NCI-H1436 (cell line): ENCODE data around the gene ARSA.
"Not testable (repeated sequence)": the region's sequence is repeated elsewhere in the genome, so short reads cannot be mapped to it uniquely, and the experiment has no call there.

Experiments used
- DNase-seq: peaks from one replicate; lab custom pipeline; 2025; lab: John Stamatoyannopoulos, UW

Gene ARSA

DNA sequence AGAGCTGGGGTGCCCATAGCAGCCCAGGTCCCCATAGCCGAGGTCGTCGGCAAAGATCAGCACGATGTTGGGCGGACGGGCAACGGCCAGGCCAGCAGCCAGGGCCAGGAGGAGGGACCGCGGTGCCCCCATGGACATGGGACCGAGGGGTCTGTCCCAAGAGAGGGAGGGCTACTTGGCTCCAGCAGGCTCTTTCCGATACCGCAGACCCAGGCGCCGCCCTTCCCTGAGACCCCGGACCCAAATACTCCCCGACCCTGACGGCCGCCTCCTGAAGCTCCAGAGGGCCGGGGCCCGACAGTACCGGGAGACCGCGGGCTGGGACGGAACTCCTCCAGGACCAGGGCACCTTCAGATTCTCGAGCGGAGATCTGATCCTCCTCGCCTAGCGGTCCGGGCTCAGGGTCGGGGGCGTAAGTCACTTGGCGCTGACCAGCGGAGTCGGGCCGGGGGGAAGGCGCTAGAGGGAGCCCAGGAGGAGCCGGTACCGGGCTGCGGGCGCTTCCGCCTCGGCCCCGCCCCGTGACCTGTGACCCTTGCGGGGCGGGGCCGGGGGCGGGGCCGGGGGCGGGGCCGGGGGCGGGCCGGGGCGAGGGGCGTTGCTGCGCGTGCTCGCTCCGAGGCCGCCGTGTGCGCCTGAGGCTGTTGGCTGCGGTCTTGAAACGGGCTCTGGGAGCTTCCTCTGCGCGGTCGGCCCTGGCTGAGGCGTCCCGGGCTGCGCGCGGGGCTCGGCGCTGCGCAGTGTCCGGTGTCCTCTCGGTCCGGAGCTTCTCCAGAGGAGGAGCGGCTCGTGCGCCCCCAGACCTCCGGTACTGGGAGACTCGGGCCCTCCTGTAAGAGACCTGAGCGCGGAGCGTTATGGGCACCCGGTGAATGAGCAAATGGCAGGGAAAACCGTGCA lies at the start of gene ARSA:
ARSA (minus strand) TSS at position 511 of the 901 bp plus-strand sequence; CDS start at position 138, 373 bp downstream.
- peak; percentile 72 for DNase-seq

DNA sequence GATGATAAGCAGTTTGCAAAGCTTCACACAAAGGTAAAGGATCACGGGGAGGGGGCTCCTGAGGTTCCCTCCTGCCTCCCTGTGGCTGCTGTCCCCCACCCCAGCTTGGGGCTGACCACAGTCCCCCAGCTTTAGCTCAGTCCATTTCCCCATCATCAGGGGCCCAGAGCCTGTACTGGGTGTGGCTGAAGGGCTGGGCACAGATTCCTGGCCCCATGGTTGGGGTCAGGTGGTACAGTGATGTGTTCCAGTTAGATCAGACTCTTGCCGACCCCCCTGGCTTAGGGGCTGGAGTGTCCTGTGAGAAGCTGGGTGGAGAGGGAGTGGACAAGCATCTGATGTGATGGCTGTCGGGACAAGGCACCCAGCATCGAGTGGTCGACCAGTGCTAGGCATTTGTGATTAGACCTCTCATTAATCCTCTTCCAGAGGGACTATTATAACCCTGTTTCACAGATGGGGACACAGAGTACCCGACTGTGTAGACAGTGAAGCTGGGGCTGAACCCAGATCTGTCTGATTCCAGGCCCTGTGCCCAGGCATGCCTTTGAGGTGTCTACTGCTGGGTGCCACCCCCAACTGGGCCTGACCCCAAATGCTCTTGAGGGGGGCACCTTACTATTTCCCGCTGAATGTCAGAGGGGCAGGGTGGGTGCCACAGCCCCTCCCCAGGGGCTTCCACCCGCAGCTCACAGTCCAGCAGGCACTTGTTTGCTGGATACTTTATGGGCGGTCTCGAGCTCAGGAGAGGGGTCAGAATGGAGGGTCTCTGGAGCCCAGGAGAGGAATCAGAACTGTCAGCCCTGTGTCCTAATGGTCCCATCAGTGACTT lies 48.9 kb upstream of the ARSA start:
- no peak for DNase-seq

DNA sequence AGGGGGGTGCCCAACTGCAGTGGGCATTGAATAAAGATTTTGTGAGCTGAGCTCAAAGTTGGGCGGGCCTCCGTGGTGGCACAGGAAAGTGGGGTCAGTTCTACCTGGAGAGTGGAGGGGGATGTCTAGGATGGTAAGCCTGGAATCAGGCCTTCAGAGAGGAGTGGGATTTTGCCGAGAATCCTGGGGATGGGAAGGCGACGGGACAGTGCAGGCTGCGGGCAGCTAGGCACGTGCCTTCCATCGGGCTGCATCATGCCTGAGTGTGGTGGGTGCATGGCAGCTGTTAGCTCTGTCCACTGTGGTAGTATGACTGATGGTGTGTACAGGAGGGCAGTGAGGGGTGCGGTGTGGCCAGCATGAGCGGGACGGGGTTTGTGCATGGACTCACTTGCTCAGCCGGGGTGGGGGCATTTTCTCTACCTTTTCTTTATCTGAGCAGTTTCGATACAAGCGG lies 48.3 kb upstream of the ARSA start:
- no peak for DNase-seq

DNA sequence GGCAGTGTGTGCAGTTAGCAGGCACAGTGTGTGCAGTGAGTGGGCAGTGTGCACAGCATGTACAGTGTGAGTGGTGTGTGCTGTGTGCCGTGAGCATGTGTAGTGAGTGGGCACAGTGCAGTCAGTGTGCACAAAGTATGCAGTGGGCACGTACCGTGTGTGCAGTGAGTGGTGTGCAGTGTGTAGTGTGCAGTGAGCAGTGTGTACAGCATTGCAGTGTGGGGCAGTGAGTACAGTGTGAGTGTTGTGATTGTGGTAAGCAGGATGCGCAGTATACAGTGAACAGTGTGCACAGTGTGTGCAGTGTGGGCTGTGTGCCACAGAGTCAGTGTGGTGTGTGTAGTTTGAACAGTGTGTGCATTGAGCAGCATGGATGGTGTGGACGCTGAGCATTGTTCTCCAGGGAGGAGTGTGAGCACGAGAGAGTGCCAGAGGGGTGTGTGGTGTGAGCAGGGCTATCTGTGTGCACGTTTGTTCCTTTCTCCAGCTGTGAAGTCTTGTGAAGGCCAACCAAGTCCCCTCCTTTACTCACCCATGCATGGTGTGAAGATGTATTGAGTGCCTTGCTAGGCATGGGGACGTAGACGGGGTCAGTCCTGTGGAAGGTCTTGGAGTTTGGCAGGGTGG lies 47.7 kb upstream of the ARSA start:
- DNase-seq: no peak

DNA sequence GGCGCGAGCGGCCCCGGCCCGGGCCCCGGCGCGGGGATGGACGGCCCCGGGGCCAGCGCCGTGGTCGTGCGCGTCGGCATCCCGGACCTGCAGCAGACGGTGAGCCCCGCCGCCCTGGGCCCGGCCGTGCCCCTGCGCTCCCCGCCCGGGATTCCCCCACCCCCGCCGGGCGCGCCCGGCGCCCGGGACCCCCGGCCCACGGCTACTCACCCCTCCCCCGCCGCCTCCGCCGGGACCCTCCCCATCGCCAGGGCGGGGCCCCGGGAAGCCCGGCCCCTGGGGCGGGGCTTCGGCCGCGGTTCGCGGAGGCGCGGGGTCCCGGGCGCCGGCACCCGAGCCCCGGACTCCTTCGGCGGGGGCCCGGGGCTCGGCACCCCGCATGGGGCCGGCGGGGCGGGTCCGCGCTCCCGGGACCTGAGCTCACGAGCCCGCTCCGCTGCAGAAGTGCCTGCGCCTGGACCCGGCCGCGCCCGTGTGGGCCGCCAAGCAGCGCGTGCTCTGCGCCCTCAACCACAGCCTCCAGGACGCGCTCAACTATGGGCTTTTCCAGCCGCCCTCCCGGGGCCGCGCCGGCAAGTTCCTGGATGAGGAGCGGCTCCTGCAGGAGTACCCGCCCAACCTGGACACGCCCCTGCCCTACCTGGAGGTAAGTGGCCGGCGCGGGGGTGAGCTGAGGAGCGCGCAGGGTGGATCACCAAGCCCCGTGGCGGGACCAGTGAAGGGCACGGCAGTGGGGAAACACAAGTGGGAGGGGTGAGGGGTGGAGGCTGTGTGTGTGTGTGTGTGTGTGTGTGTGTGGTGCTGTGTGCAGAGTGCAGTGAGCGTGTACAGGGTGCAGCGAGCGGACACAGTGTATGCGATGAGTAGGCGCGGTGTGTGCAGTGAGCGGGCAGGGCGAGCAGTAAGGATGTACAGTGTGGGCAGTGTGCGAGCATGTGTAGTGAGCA lies 46.9 kb upstream of the ARSA start:
- peak; percentile 21 for DNase-seq

DNA sequence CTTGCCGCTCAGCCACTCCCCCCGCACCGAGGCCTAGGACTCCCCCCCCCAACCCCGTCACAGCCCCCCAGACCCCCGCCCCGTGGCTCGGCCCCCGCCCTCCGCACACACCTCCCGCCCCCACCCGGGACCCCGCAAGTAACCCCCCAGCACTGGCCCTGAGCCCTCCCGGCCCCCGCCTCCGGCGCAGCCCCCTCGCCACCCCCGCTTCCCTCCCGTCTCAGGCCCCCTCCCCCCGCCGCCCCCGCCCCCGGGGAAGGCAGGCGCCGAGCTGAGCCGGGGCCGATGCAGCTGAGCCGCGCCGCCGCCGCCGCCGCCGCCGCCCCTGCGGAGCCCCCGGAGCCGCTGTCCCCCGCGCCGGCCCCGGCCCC lies 46.2 kb upstream of the ARSA start:
- no peak for DNase-seq

DNA sequence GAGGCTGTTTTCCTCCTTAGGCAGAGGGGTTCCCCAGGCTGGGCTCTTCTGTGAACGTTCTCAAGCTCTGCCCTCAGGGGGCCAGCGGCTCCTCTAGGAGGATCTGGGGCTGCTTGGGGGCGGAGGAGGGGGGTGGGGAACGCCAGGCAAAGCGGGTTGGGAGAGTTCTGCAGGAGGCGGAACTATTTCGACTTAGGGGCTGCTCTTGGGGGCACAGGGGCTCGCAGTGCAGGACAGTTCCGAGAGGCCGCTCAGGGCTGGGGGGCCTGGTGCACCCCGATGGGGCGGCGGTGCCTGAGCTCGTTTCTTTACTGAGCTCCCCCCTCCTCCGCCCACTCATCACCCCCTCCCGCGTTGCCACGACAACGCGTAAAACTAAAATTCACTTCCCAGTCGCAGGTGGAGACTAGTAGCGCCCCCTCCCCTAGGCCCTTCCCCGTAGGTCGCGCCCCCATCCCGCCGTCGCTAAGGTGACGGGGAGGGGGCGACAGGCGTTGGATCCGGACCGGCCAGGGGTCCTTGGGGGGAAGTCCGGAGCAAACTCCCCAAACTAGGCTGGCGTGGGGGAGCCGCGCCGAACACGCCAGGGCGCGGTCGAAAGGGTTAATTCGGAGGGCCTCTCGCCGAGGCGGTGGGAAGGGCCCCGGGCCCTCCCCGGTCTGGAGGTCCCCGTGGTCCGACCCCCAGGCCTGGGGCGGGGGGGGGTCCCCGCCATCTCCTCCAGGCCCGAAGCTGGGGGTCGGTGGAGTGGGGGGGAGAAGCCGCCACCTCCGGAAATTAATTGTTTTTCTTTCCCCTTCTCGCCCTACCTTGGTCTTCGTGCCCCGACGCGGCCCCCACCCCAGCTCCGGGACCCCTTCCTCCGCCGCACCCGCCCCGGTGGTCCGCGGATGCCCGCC lies 45.5 kb upstream of the ARSA start:
- DNase-seq: no peak

DNA sequence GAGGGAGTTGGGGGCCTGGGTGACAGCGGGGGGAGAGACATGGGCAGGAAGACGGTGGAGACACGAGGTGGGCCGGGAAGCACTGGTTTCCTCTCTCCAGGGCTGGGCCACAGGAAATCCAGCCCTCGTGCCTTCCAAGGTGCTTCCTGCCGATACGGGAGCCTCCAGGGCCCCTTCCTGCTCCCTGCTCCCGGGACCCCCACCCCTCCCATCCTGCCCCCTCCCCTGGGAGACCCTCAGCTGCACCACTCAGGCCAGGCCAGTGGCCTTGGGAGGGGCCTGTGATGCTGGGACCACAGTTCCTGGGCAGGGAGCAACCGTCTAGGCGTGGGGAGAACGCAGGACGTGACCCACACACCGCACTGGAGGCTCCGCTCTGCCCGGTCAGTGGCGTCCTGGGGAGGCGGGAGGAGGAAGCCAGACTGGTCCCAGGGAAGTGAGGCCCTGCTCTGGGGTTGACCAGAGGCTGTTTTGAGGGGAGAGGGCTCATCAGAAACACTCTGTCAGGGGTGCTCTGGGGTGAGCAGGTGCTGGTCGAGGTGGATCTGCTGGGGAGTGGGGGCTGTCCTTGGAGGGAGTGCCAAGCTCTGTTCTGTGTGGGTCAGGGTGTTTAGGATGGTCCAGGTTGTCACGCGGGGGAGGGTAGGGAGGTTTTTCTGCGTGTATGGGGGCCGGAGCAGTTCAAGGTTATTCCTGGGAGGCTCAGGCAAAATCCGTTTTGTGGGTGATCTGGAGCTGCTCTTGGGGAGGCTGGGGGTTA lies 44.7 kb upstream of the ARSA start, which contains the start of gene SHANK3:
SHANK3 (plus strand) TSS at position 353 of the 760 bp plus-strand sequence.
- DNase-seq: no peak

DNA sequence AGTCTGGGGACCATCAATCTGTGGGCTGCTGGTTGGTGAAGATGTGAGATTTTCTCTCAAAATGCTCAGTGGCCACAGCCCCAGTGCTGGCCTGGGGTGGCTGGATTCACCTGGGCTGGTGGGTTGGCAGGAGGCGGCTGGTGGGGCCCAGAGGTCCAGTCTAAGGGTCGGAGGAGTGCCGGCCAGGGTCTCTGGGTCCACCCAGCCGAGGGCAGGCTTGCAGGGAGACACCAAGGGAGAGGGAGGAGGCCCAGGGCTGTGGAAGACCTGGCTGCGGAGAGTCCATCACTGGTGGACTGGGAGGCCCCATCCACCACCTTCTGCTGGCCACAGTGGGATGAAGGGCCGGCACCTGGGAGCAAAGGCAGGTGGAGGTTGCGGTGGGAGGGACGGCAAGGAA lies 44.1 kb upstream of the ARSA start:
- DNase-seq: no peak

DNA sequence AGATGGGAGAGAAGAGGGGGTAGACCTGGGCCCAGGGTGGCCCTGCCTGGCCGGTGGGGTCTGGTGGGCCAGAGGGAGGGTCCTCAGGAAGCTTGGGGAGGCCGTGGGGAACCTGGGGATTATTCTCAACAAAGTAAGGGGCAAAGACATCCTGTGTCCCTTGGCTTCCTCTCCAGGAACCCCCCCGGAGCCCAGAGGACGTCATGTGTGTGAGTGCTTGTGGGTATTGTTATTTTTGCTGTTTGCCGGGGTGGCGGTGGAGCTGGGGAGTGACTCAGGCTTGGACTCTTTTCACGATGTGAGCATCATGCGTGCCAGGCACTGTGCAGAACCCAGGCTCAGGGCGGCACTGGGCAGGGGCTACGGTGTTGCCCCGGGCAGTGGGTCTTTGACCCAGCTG lies 43.7 kb upstream of the ARSA start:
- no peak for DNase-seq

DNA sequence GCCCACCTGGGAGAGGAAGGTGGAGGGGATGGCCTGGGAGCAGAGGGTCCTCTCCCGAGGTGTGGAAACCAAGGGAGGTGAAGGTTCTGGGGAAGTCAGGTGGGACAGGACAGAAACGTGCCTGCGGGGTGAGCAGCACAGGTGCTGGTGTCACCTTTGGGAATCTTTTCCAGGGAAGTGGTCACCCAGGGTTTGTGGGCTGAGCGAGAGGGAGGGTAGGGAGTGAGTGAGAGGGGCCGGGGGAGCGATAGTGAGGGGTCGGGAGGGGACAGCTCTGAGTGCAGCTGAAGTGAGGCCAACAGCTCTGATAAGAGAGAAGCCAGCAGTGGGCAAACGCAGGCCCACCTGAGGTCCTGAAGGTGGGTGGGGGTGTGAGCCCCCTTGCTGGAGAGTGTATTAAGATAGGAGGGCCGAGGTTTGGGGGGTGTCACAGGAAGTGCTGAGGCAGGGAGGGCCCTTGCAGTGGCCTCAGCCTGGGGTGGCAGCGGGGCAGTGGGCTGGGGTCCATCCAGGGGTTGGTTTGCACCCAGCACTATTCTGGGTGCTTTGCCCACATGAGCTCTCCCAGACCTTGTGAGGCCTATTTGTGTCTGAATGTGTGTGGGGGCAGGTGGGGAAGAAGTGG lies 43.1 kb upstream of the ARSA start:
- DNase-seq: no peak

DNA sequence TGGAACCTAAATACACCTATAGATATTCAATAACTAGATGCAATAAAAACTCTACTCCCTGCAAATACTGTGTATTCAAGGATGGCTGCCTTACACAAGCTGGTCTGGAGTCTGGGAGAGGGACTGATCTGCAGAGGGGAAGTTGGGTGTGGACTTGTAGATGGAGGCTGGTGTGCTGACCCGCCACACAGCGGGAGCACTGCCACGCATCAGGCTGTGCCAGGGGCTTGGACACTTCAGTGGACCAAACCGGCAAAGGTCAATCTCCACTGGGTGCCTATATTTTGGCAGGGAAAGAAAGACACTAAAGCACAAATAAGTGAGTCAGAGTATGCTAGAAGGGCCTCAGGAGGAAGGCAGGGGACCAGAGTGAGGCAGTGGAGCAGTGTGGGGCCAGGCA lies 42.6 kb upstream of the ARSA start:
- DNase-seq: no peak

DNA sequence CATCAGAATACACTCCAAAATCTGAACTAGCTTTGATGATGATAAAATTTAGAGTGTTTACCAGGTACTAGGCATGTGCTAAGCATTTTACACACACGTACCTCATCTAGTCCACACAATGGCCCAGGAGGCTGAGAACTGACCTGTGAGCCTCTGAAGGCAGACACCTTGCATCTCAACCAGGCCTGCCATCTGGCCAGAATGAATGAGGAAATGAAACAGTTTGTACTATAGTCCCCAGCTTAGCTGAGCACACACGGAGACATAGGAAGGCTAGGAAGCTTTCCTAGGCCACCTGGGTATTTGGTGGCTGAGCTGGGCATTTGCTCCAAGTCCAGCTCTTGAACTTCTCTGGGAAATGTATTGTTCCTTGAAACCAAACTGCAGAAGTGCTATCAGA lies 37.8 kb upstream of the ARSA start:
- no peak for DNase-seq

DNA sequence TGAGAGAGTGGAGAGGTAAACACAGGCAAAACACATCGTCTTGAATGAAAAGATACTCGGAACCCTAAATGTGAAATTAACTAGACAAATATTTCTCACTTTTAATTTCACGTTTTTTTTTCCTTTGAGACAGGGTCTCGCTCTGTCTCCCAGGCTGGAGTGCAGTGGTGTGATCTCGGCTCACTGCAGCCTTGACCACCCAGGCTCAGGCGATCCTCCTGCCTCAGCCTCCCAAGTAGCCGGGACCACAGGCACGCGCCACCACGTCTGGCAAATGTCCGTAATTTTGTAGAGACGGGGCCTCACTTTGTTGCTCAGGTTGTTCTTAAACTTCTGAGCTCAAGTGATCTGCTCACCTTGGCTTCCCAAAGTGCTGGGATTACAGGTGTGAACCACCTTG lies 37.3 kb upstream of the ARSA start:
- DNase-seq: no peak

DNA sequence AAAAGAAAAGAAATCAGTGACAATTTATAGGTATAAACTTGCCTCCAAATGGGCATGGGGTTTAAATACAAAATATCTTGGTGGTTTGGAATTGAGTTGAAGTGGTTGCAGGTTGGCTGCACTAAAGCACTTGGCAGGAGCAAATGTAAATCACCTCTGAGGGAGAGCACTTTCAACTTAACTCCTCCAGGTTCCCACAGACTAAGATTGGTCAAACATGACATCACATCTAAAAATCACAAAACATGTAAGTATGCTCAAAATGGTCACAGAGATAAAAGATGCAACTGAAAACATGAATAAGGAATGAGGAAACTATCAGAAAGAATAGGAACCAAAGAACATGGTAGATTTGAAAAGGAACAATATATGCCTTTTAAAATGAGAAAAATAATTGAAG lies 32.4 kb upstream of the ARSA start:
- DNase-seq: no peak

DNA sequence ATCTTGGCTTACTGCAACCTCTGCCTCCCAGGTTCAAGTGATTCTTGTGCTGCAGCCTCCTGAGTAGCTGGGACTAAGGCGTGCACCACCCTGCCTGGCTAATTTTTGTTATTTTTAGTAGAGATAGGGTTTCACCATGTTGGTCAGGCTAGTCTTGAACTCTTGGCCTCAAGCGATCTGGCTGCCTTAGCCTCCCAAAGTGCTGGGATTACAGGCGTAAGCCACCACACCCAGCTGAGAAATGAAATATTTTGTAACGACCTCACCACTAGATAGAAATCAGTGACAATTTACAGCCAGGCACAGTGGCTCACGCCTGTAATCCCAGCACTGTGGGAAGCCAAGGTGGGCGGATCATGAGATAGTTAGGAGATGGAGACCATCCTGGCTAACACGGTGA lies 31.8 kb upstream of the ARSA start:
- not testable (repeated sequence) for DNase-seq

DNA sequence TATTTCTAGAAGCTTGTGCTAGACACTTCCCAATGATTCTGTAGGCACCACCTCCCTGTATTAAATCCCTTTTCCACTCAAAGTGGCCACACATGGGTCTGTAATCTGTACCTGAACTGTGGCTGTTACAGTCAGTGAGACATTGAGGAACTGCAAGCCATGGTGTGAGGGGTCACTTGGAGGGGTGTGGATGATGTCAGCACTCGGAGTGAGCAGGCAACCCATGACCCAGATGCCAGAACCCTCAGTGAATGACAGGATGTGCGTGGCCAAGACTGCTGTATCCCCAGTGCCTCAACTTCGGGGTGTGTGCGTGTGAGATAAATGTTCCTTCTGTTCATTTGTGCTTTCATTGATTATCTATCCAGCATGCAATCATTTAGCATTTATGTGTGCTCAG lies 30.0 kb upstream of the ARSA start:
- DNase-seq: no peak

DNA sequence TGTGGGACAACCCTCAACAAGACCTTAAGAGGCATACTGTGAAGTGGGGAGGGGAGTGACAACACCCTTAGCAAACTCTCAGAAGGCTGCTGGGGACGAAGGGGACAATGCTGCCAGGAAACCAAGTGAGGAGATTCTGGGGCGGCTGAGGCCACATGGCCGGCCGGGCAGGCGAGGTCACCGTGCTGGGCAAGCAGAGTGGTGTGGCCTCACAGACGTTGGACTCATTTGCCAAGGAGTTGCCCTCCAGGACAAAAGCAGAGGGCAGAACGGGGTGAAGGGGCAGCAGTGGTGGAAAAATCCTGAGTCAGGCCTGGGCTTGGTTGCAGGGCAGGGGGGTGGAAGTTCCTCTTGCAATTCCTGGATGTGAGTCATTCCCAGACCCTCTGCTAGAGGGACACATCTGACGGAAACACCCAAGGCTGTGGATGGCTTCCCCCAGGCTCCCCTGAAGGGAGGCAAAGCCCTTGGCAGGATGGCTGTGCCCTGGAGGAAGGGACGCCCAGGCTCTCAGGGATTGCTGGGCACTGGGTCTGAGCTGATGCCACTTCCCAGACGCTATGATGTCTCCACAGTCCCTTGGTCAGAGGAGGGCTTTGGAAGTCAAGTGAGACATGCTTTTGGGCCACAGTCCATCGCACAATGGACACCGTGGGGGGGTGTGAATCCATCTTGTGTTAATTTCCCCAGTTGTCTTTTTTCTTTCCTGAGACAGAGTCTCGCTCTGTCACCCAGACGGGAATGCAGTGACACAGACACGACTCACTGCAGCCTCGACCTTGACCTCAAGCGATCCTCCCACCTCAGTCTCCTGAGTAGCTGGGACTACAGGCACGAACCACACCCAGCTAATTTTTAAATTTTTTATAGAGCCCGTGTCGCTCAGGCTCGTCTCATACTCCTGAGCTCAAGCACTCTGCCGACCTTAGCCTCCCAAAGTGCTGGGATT lies 28.4 kb upstream of the ARSA start:
- DNase-seq: no peak
